Sigmoid colon (tissue), 3 donors: ENCODE results near the gene ITPR2.

Experiments used
- CTCF ChIP-seq, 4 experiments: fragments of 450-650 bp in 3 of 4; fragments of 200-600 bp in 1 of 4; IDR thresholded peaks; one replicate each; pipeline ENCODE4 v1.5.1; 2016 to 2019; ENCODE audit warnings: antibody characterized with exemption in 4 of 4, mild to moderate bottlenecking in 3 of 4, moderate library complexity in 2 of 4
- POLR2A ChIP-seq, 2 donors: fragments of 450-650 bp; IDR thresholded peaks; one replicate each; pipeline ENCODE4 v1.6.1; 2016; ENCODE audit warnings: antibody characterized with exemption in 2 of 2, mild to moderate bottlenecking in 2 of 2, moderate library complexity in 2 of 2

- TF ChIP-seq POLR2A (IDR thresholded peaks at IDR 0.05) (no peak), CTCF (IDR thresholded peaks at IDR 0.05) (no peak)
These were observed 35.0 kb downstream of the ITPR2 start for GRCh38 chr12:26798023-26798422.
